Renal cortical epithelial cell (primary cell): ENCODE data around the gene CD3D. TPM values are rescaled to one million over a fixed set of nuclear protein-coding genes. Genes with fewer than 3 reads are reported as not detected.
"Not testable (repeated sequence)": the region's sequence is repeated elsewhere in the genome, so short reads cannot be mapped to it uniquely, and the experiment has no call there.

Source experiments
- DNase-seq: peaks from one replicate; pipeline ENCODE4 v3.0.0-alpha.2; 2011; ENCODE audit warnings: low read depth
- total RNA-seq: library from RNA; depleted of rRNA; stranded (reverse); fragments of >200 nt; gene quantifications from 2 replicates; pipeline ENCODE4 v1.2.3, GENCODE V29; 2014

CD3D gene
- total RNA-seq, 1 donor from 2014 or later, result not detected

DNA sequence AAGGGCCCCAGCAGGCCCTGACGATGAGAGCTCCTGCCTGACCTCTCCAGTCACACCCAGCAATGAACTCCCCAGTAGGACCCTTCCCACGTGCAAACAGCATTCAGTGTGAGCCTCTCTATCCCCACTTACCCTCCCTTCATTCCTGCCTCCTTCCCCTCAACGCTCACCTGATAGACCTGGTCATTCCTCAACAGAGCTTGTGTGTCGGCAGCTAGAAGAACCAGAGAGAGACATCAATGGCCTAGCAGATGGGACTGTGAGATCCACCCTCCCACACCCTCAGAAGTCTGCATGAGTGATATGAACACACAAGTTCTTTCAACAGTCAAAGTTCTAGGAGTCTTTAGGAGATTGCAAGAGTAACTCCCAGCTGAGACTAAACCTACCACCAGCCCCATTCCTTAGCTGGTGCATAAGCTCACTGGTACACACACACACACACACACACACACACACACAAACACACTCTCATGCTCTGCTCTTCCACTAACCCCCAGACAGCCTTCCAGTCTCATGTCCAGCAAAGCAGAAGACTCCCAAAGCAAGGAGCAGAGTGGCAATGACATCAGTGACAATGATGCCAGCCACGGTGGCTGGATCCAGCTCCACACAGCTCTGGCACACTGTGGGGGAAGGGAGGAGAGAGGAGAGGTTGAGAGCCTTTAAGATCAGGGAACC lies 3.1 kb downstream of the CD3D start:
- DNase-seq, result no peak

GRCh38 chr11:118338637-118339061 lies 3.9 kb downstream of the CD3D start:
- no peak for DNase-seq

GRCh38 chr11:118334745-118335144 lies 7.8 kb downstream of the CD3D start:
- DNase-seq, result no peak

DNA sequence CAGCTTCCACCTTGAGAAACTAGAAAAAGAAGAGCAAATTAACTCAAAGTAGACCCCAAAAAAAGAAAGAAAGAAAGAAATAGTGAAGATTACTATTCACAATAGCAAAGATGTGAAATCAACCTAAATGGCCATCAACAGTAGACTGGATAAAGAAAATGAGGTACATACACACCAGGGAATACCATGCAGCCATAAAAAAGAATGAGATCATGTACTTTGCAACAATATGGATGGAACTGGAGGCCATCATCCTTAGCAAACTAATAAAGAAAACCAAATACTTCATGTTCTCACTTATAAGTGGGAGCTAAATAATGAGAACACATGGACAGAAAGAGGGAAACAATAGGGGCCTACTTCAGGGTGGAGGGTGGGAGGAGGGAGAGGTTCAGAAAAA lies 13.8 kb downstream of the CD3D start:
- DNase-seq, result no peak

GRCh38 chr11:118325283-118325682 lies 17.2 kb downstream of the CD3D start:
- DNase-seq, result no peak

GRCh38 chr11:118322721-118323120 lies 19.8 kb downstream of the CD3D start:
- DNase-seq, result no peak

- DNase-seq, result peak; percentile 7
These were observed 21.0 kb downstream of the CD3D start for GRCh38 chr11:118321386-118322082.

DNA sequence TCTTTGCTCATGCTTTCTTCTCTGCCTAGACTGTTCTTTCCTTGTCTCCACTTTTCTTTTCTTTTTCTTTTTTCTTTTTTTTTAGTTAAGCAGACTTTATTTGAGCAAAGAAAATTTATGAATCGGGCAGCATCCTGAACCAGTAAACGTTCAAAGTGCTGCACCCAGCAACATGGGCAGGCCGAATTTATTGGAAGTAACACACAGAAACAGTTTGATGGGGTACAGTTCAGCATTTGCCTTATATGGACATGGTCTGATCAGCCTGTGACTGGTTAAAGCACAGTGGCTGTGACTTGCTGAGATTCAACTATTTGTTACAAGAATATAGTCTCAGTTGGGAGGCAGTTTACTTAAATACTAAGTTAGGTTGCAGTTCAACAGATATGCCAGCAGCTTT lies 22.0 kb downstream of the CD3D start:
- DNase-seq, result no peak

GRCh38 chr11:118319337-118319707 lies 23.2 kb downstream of the CD3D start:
- no peak for DNase-seq

GRCh38 chr11:118318581-118319336 lies 23.7 kb downstream of the CD3D start:
- DNase-seq, result peak; percentile 11

- no peak for DNase-seq
These were observed 24.4 kb downstream of the CD3D start for GRCh38 chr11:118318124-118318523.

GRCh38 chr11:118314988-118315411 lies 27.5 kb downstream of the CD3D start:
- DNase-seq, result no peak

GRCh38 chr11:118313242-118313641 lies 29.3 kb downstream of the CD3D start:
- no peak for DNase-seq

DNA sequence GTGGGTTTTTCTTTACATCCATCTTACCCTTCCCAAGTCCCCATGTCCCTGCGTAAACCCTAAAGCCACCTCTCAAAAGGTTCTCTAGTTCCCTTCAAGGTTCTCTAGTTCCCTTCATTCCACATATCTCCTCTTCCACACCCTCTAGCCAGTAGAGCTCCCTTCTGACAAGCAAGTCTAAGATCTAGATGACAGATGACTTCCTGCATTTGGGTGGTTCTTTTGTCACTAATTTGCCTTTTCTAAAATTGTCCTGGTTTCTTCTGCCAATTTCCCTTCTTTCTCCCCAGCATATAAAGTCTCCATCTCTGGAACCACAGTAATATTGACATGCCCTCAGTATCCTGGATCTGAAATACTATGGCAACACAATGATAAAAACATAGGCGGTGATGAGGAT lies 30.2 kb downstream of the CD3D start:
- no peak for DNase-seq

DNA sequence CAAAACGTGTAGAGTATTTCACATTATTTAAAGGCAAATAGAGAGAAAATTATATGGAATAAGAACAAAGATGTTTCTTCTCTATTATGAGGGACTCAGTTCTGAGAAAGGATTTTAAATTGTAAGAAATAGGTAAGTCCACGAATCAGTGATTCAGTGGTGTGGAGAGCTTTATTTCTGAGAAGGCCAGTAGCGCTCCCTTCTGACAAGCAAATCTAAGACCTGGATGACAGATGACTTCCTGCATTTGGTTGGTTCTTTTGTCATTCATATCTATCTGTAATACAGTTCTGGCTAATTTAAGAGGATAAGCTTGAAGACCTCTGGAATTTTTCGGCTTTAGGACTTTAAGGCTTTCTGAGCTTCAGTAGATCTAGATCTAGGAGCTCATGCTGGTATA lies 31.0 kb downstream of the CD3D start:
- DNase-seq, result no peak

DNA sequence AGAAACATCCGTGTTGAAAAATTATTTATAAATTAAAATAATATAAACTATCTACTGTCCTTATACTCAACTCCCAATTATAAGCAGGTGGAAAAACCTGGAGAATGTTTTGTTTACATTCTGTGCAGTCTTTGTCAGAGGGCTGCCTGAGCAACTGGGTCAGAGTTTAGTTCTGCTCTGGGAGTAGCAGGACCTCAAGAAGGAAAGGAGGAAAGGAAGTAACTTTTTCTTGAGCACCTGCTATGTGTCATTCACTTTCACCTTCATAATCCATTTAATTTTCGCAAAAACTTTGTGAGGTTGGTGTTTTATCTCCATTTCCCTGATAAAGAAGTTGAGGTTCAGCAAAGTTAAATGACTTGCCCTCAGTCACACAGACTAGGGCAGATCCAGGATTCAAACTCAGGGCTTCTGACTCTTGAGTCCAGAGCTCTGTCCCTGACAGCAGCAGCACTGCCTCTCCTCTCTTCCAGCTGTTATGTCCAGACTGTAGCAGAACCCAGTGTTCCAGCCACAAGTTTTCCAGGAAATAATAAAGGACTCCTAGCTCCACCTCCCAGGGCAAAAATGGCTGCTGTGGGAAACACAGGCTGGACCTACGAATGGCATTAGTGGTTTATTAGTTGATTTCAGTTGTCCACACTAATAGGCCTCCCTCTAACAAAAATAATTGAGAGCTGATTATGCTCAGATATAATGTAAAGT lies 31.6 kb downstream of the CD3D start:
- no peak for DNase-seq

DNA sequence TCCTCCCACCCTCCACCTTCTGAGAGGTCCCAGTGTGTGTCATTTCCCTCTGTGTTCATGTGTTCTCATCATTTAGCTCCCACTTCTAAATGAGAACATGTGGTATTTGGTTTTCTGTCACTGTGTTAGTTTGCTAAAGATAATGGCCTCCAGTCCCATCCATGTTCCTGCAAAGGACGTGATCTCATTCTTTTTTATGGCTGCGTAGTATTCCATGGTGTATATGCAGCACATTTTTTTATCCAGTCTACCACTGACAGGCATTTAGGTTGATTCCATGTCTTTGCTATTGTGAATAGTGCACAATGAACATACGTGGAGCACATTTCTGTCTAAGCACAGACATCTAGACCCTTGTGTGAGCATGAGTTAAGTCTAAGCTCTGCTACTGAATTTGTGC lies 32.2 kb downstream of the CD3D start:
- no peak for DNase-seq

DNA sequence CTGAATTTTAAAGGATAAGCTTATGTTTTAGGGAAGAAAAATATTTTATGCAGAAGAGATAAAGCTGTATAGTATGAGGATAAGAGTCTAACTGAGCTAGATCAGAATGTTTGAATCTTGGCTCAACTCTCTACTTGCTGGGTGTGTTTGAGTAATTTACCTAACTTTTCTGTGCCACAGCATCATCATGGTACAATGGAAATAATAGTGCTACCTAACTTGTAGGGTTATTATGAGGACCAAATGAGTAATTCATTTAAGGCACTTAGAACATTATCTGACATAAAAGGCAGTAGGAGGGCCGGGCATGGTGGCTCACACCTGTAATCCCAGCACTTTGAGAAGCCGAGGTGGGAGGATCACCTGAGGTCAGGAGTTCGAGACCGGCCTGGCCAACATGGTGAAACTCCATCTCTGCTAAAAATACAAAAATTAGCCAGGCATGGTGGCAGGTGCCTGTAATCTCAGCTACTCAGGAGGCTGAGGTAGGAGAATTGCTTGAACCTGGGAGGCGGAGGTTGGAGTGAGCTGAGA lies 33.4 kb downstream of the CD3D start:
- not testable (repeated sequence) for DNase-seq

DNA sequence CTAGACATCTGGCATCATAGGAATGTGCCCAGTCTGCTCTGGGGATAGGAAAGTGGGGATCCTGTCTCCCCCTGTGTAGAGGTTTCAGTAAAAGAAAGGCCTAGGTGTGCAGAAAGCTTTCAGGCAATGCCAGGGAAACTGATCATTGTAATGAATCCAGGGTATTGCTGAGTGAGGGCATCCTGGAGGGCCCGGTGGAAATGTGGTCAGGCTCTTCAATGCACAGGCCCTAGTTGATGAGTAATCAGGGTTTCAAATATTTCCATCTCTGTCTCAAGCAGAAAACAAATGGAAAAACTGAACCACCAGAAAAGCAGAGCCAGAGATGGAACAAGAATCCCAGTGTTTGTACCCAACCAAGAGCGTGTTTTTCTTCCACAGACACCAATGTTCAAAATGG lies 35.9 kb downstream of the CD3D start:
- peak; percentile 44 for DNase-seq

DNA sequence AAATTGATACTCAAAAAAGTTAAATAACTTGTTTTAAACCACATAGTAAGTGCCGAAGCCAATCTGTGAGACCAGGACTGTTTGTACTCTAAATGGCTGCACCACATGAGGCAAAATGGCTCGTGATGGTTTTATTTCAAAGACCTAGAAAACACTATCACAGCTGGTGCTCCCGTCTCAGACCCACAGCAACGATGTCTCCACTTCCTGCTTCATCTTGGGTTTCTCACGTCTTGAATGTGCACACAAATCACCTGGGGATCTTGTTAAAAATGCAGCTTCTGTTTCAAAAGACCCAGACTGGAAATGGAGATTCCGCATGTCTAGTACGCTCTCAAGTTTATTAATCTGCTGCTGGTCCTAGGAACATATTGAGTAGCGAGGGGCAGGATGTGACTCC lies 36.8 kb downstream of the CD3D start:
- DNase-seq, result no peak

DNA sequence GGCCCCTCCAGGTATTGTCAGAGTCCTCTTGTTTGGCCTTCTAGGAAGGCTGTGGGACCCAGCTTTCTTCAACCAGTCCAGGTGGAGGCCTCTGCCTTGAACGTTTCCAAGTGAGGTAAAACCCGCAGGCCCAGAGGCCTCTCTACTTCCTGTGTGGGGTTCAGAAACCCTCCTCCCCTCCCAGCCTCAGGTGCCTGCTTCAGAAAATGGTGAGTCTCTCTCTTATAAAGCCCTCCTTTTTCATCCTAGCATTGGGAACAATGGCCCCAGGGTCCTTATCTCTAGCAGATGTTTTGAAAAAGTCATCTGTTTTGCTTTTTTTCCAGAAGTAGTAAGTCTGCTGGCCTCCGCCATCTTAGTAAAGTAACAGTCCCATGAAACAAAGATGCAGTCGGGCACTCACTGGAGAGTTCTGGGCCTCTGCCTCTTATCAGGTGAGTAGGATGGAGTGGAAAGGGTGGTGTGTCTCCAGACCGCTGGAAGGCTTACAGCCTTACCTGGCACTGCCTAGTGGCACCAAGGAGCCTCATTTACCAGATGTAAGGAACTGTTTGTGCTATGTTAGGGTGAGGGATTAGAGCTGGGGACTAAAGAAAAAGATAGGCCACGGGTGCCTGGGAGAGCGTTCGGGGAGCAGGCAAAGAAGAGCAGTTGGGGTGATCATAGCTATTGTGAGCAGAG lies 37.8 kb downstream of the CD3D start, which contains the start of gene CD3E:
Gene CD3E, plus strand, starts transcription at position 163 of the 681 bp plus-strand sequence. Its CDS starts 223 bp downstream, at position 386.
- no peak for DNase-seq
